ENCODE measurements around the gene SALL3. TPM values are rescaled to one million over a fixed set of nuclear protein-coding genes. Genes with fewer than 3 reads are reported as not detected.

The SALL3 gene
- total RNA-seq, 1 donor from 2014 or later = 7.7 TPM

- H3K4me1 Mint-ChIP-seq (ENCODE audit: low read depth, unreplicated experiment) = peaks cover 1% of the 10 kb centered on the region
- H3K27me3 ChIP-seq (ENCODE audit: insufficient read depth, low read length) = peaks cover 54% of the 10 kb centered on the region
- no peak overlapping the region for H3K27ac Mint-ChIP-seq (ENCODE audit: unreplicated experiment)
- no peaks in the 10 kb centered on the region for H3K4me1 ChIP-seq (ENCODE audit: insufficient read depth, low read length)
- H3K4me3 ChIP-seq (ENCODE audit: insufficient read depth, low read depth, low read length) = peak overlapping the region; percentile 23
- H3K27ac ChIP-seq (ENCODE audit: low read depth, low read length) = no peak overlapping the region
- H4K20me1 ChIP-seq (ENCODE audit: insufficient read depth, low read length) = no peaks in the 10 kb centered on the region
- no peak overlapping the region for H3K4me3 Mint-ChIP-seq (ENCODE audit: unreplicated experiment)
- peaks cover 38% of the 10 kb centered on the region for H3K27me3 Mint-ChIP-seq (ENCODE audit: low read depth, unreplicated experiment)
- no peak for FAIRE-seq
- H3K4me2 ChIP-seq (ENCODE audit: low read length) = peak overlapping the region; percentile 73
- no peak overlapping the region for H3K9ac ChIP-seq (ENCODE audit: low read length)
- DNase-seq (ENCODE audit: low read depth) = no peak
- TF ChIP-seq CTCF (IDR thresholded peaks at IDR 0.05; ENCODE audit: insufficient read depth, low read depth, low read length) (no peak), EZH2 (IDR thresholded peaks at IDR 0.05; ENCODE audit: insufficient read depth, low read length) (no peak)
- no peak overlapping the region for H2AFZ ChIP-seq (ENCODE audit: low read depth, low read length)
- no peaks in the 10 kb centered on the region for H3K36me3 ChIP-seq (ENCODE audit: insufficient read depth, low read length)
- H3K9me3 Mint-ChIP-seq (ENCODE audit: unreplicated experiment) = peaks cover 17% of the 10 kb centered on the region
- H3K9me3 ChIP-seq (ENCODE audit: insufficient read depth, low read depth, low read length) = no peaks in the 10 kb centered on the region
- H3K79me2 ChIP-seq (ENCODE audit: insufficient read depth, low read length) = peaks cover 24% of the 10 kb centered on the region
- H3K36me3 Mint-ChIP-seq (ENCODE audit: low read depth, unreplicated experiment) = peaks cover 3% of the 10 kb centered on the region
Observed at GRCh38 chr18:78979056-78979729, 425 bp upstream of the SALL3 start.

GRCh38 chr18:78980279-78980771 is 707 bp downstream of the SALL3 start:
- no peak overlapping the region for H3K27ac Mint-ChIP-seq (ENCODE audit: unreplicated experiment)
- no peaks in the 10 kb centered on the region for H3K36me3 Mint-ChIP-seq (ENCODE audit: low read depth, unreplicated experiment)
- Histone ChIP-seq H3K4me2 (ENCODE audit: low read length) (peak overlapping the region; percentile 83), H3K27ac (ENCODE audit: low read depth, low read length) (no peak overlapping the region), H3K4me1 (ENCODE audit: insufficient read depth, low read length) (no peaks in the 10 kb centered on the region), H3K79me2 (ENCODE audit: insufficient read depth, low read length) (peaks cover 33% of the 10 kb centered on the region), H3K27me3 (ENCODE audit: insufficient read depth, low read length) (peaks cover 53% of the 10 kb centered on the region), H3K9ac (ENCODE audit: low read length) (peak overlapping the region; percentile 72), H3K9me3 (ENCODE audit: insufficient read depth, low read depth, low read length) (no peaks in the 10 kb centered on the region), H3K36me3 (ENCODE audit: insufficient read depth, low read length) (no peaks in the 10 kb centered on the region), H4K20me1 (ENCODE audit: insufficient read depth, low read length) (peaks cover 1% of the 10 kb centered on the region), H2AFZ (ENCODE audit: low read depth, low read length) (peak overlapping the region; percentile 47), H3K4me3 (ENCODE audit: insufficient read depth, low read depth, low read length) (peak overlapping the region; percentile 55)
- FAIRE-seq (no peak), DNase-seq (ENCODE audit: low read depth) (no peak)
- no peak overlapping the region for H3K4me3 Mint-ChIP-seq (ENCODE audit: unreplicated experiment)
- peaks cover 31% of the 10 kb centered on the region for H3K27me3 Mint-ChIP-seq (ENCODE audit: low read depth, unreplicated experiment)
- H3K4me1 Mint-ChIP-seq (ENCODE audit: low read depth, unreplicated experiment) = peaks cover 1% of the 10 kb centered on the region
- no peak for TF ChIP-seq CTCF (IDR thresholded peaks at IDR 0.05; ENCODE audit: insufficient read depth, low read depth, low read length)
- TF ChIP-seq EZH2 (IDR thresholded peaks at IDR 0.05; ENCODE audit: insufficient read depth, low read length) = no peak
- H3K9me3 Mint-ChIP-seq (ENCODE audit: unreplicated experiment) = peaks cover 13% of the 10 kb centered on the region

Measured in astrocyte (in vitro differentiated cells and primary cell).